ENCODE results near the gene FAM168A.
"Not testable (repeated sequence)": the region's sequence is repeated elsewhere in the genome, so short reads cannot be mapped to it uniquely, and the experiment has no call there.

FAM168A gene

GRCh38 chr11:73465023-73465675 is 132.8 kb downstream of the FAM168A start:
- DNase-seq: no peak

GRCh38 chr11:73464347-73464746 is 133.6 kb downstream of the FAM168A start:
- DNase-seq: peak; percentile 91

- no peak for DNase-seq
These were observed 134.6 kb downstream of the FAM168A start for GRCh38 chr11:73463359-73463758.

- no peak for DNase-seq
These were observed 135.9 kb downstream of the FAM168A start for GRCh38 chr11:73461964-73462363.

- peak; percentile 52 for DNase-seq
These were observed 136.5 kb downstream of the FAM168A start for GRCh38 chr11:73461335-73461840.

- DNase-seq: no peak
These were observed 139.7 kb downstream of the FAM168A start for GRCh38 chr11:73458201-73458600.

- DNase-seq: no peak
These were observed 142.9 kb downstream of the FAM168A start for GRCh38 chr11:73454987-73455386.

GRCh38 chr11:73453562-73453961 is 144.3 kb downstream of the FAM168A start:
- no peak for DNase-seq

GRCh38 chr11:73452726-73453125 is 145.2 kb downstream of the FAM168A start:
- DNase-seq: no peak

- DNase-seq: no peak
These were observed 146.0 kb downstream of the FAM168A start for GRCh38 chr11:73451896-73452295.

GRCh38 chr11:73446766-73447165 is 151.1 kb downstream of the FAM168A start:
- no peak for DNase-seq

- no peak for DNase-seq
These were observed 151.9 kb downstream of the FAM168A start for GRCh38 chr11:73445980-73446379.

- no peak for DNase-seq
These were observed 158.7 kb downstream of the FAM168A start for GRCh38 chr11:73439002-73439843.

- DNase-seq: not testable (repeated sequence)
These were observed 161.1 kb downstream of the FAM168A start for GRCh38 chr11:73436859-73437258.

- no peak for DNase-seq
These were observed 166.5 kb downstream of the FAM168A start for GRCh38 chr11:73431396-73431795.

GRCh38 chr11:73430326-73430725 is 167.6 kb downstream of the FAM168A start:
- DNase-seq: no peak

GRCh38 chr11:73429121-73429750 is 168.7 kb downstream of the FAM168A start:
- DNase-seq: no peak

- DNase-seq: no peak
These were observed 169.2 kb downstream of the FAM168A start for GRCh38 chr11:73428699-73429098.

- no peak for DNase-seq
These were observed 169.7 kb downstream of the FAM168A start for GRCh38 chr11:73428227-73428626.

GRCh38 chr11:73426219-73426850 is 171.6 kb downstream of the FAM168A start:
- no peak for DNase-seq

- no peak for DNase-seq
These were observed 172.8 kb downstream of the FAM168A start for GRCh38 chr11:73425108-73425507.

GRCh38 chr11:73423506-73423905 is 174.4 kb downstream of the FAM168A start:
- DNase-seq: no peak

- DNase-seq: no peak
These were observed 175.0 kb downstream of the FAM168A start for GRCh38 chr11:73422886-73423285.

All from DMS79 treated with DMSO at 0.1 percent for 48 hours (cell line).